GM12878 (cell line): ENCODE data around the gene ATXN2. TPM values are rescaled to one million over a fixed set of nuclear protein-coding genes. Genes with fewer than 3 reads are reported as not detected.

ENCODE experiments used
- ATF2 ChIP-seq: IDR thresholded peaks from 2 replicates; pipeline ENCODE4 v1.6.1; 2012; ENCODE audit warnings: low read length, inconsistent platforms
- BCL11A ChIP-seq: IDR thresholded peaks from 2 replicates; pipeline ENCODE4 v1.6.1; 2011; ENCODE audit warnings: low read depth, low read length
- BCL3 ChIP-seq: IDR thresholded peaks from 2 replicates; pipeline ENCODE4 v1.6.1; 2011; ENCODE audit warnings: borderline replicate concordance, low read depth, mild to moderate bottlenecking, moderate library complexity, low read length; ENCODE audit not compliant: insufficient read depth, poor library complexity, severe bottlenecking
- CEBPZ ChIP-seq: fragments of 150-350 bp; IDR thresholded peaks from 2 replicates; pipeline ENCODE4 v1.6.1; 2016; ENCODE audit warnings: low read depth, low read length
- CHD2 ChIP-seq: IDR thresholded peaks from 2 replicates; pipeline ENCODE4 v1.6.1; 2011; ENCODE audit warnings: low read depth, low read length, improper control_type of control experiment, borderline replicate concordance
- ESRRA ChIP-seq: IDR thresholded peaks from 2 replicates; pipeline ENCODE4 v1.6.1; 2012; ENCODE audit warnings: mild to moderate bottlenecking, low read length, improper control_type of control experiment
- GATAD2B ChIP-seq: fragments of 450-650 bp; conservative IDR thresholded peaks from 2 replicates; pipeline ENCODE4 v1.6.1; 2017; ENCODE audit warnings: low read depth, mild to moderate bottlenecking, moderate library complexity
- IRF4 ChIP-seq: IDR thresholded peaks from 2 replicates; pipeline ENCODE4 v1.6.1; 2011; ENCODE audit warnings: low read depth, low read length
- MEF2A ChIP-seq: IDR thresholded peaks from 2 replicates; pipeline ENCODE4 v1.6.1; 2011; ENCODE audit warnings: low read depth, mild to moderate bottlenecking, low read length, moderate library complexity; ENCODE audit not compliant: insufficient read depth
- MYB ChIP-seq: fragments of 150-350 bp; IDR thresholded peaks from 2 replicates; pipeline ENCODE4 v1.6.1; 2014; ENCODE audit warnings: mild to moderate bottlenecking, low read depth, low read length, borderline replicate concordance
- NFIC ChIP-seq: IDR thresholded peaks from 2 replicates; pipeline ENCODE4 v1.6.1; 2012; ENCODE audit warnings: low read depth, mild to moderate bottlenecking, inconsistent platforms, low read length, moderate library complexity
- NR2F1 ChIP-seq: fragments of 450-650 bp; conservative IDR thresholded peaks from 2 replicates; pipeline ENCODE4 v1.6.1; 2017; ENCODE audit warnings: mild to moderate bottlenecking
- PKNOX1 ChIP-seq: fragments of 450-650 bp; IDR thresholded peaks from 2 replicates; pipeline ENCODE4 v1.6.1; 2016; ENCODE audit warnings: mild to moderate bottlenecking
- SRF ChIP-seq, 2 experiments: IDR thresholded peaks; 2 replicates each; pipeline ENCODE4 v1.6.1; 2011; ENCODE audit warnings: low read depth in 2 of 2, low read length in 2 of 2, mild to moderate bottlenecking in 1 of 2, moderate library complexity in 1 of 2
- SUPT20H ChIP-seq: IDR thresholded peaks from 2 replicates; pipeline ENCODE4 v1.6.1; 2011; ENCODE audit warnings: low read depth, mild to moderate bottlenecking, low read length, moderate library complexity, borderline replicate concordance; ENCODE audit not compliant: control insufficient read depth
- USF2 ChIP-seq: IDR thresholded peaks from 2 replicates; pipeline ENCODE4 v1.6.1; 2011; ENCODE audit warnings: low read depth, low read length, improper control_type of control experiment, borderline replicate concordance
- ZNF384 ChIP-seq: IDR thresholded peaks from 2 replicates; pipeline ENCODE4 v1.6.1; 2012; ENCODE audit warnings: low read depth, mild to moderate bottlenecking, low read length, improper control_type of control experiment, borderline replicate concordance
- ZNF622 ChIP-seq: fragments of 450-650 bp; IDR thresholded peaks from 2 replicates; pipeline ENCODE4 v1.6.1; 2017; ENCODE audit warnings: mild to moderate bottlenecking, inconsistent platforms
- polyA plus RNA-seq, 11 experiments: library from polyadenylated mRNA; depleted of rRNA in 4 of 11; unstranded in 6 of 11; stranded (reverse) in 5 of 11; fragments of >200 nt; fragmentation: Nextera tagmentation in 4 of 11; fragmentation: Illumina TruSeq in 1 of 11; extraction: Ambion mirVana in 4 of 11; extraction: Trizol in 1 of 11; gene quantifications; 1 replicate in 1 of 11; 2 replicates in 10 of 11; pipeline versions ENCODE4 v1.2.1 to v1.2.3, GENCODE V29; 2011 to 2016; ENCODE audit warnings: inconsistent platforms in 2 of 11, missing spikeins in 2 of 11, low read depth in 1 of 11
- total RNA-seq, 4 experiments: library from RNA; depleted of rRNA in 3 of 4; stranded (reverse); fragments of >200 nt in 3 of 4; fragmentation: Illumina TruSeq in 1 of 4; extraction: Trizol in 1 of 4; gene quantifications; 2 replicates each; pipeline versions ENCODE4 v1.2.1 to v1.2.3, GENCODE V29; 2013 to 2021

Gene ATXN2
- total and polyA plus RNA-seq, 10 of the 15 experiments (the other 5 are each of a cell fraction or from before 2014, with no cell fraction given): 8.8 to 31.5 (median 19.0) TPM

GRCh38 chr12:111435661-111436201 lies 163.4 kb downstream of the ATXN2 start (continued):
- no peak for TF ChIP-seq ATF2
- no peak for TF ChIP-seq SUPT20H
- TF ChIP-seq USF2: no peak
- TF ChIP-seq MYB: no peak
- no peak for TF ChIP-seq CHD2
- no peak for TF ChIP-seq CEBPZ
- peak in 1 of 2 experiments; percentile 16; a peak in 1 of 4 replicates for TF ChIP-seq SRF (IDR thresholded peaks at IDR 0.05; ENCODE audit: low read depth in 2 of 2, low read length in 2 of 2)
- no peak for TF ChIP-seq PKNOX1
- no peak for TF ChIP-seq ESRRA
- TF ChIP-seq IRF4: no peak
- no peak for TF ChIP-seq BCL3
- TF ChIP-seq ZNF384: no peak
- no peak for TF ChIP-seq BCL11A
- no peak; the same call in 1 of the 2 replicates for TF ChIP-seq GATAD2B
- TF ChIP-seq NR2F1: 0 out of 2 replicates have a peak, but pooled peaks have one; percentile 9
- TF ChIP-seq NFIC: no peak
- TF ChIP-seq ZNF622: no peak
- no peak for TF ChIP-seq MEF2A
